Measurements from ENCODE around the gene TANC1.

TANC1 gene

DNA sequence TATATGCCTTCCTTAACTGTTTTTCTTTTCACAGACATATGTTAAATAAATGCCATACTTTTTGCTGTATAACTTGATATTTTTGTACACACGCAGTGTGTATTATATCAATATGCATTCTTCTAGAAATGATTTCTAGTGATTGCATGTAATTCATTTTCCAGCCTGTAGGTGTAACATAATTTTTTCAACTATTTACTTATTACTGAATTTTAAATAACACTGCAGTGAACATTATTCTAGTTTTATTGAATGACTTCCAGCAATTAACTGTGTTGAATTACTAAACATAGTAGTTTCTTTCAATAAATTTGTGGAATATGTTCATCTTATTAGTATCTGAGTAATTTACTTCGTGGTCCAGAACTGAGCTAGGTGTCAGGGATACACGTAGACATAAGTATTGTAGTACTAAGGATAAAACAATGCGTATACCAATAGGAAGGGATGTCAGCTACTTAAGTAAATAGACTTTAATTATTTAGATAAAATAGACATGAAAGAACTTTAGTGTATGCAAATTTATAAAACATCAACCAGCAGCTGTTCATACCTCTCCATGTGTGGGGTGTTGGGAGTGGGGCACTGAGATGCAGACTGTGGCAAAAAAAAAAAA lies 28.0 kb downstream of the TANC1 start:
- no peaks in the 10 kb centered on the region for H3K9me3 Mint-ChIP-seq
- TF ChIP-seq, protein P1, sequence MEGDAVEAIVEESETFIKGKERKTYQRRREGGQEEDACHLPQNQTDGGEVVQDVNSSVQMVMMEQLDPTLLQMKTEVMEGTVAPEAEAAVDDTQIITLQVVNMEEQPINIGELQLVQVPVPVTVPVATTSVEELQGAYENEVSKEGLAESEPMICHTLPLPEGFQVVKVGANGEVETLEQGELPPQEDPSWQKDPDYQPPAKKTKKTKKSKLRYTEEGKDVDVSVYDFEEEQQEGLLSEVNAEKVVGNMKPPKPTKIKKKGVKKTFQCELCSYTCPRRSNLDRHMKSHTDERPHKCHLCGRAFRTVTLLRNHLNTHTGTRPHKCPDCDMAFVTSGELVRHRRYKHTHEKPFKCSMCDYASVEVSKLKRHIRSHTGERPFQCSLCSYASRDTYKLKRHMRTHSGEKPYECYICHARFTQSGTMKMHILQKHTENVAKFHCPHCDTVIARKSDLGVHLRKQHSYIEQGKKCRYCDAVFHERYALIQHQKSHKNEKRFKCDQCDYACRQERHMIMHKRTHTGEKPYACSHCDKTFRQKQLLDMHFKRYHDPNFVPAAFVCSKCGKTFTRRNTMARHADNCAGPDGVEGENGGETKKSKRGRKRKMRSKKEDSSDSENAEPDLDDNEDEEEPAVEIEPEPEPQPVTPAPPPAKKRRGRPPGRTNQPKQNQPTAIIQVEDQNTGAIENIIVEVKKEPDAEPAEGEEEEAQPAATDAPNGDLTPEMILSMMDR (IDR thresholded peaks at IDR 0.05; ENCODE audit: unreplicated experiment in 3 of 3), result peak in 2 of 3 experiments; percentile 20 to 52
- peaks cover 35% of the 10 kb centered on the region for H3K4me1 Mint-ChIP-seq
- no peak overlapping the region for H3K4me3 Mint-ChIP-seq
- H3K27ac Mint-ChIP-seq, result peak overlapping the region; percentile 6 to 45 (median 27)
- peaks cover 4% of the 10 kb centered on the region for H3K36me3 Mint-ChIP-seq (ENCODE audit: low read depth)
- no peaks in the 10 kb centered on the region for H3K27me3 Mint-ChIP-seq (ENCODE audit: low read depth)

DNA sequence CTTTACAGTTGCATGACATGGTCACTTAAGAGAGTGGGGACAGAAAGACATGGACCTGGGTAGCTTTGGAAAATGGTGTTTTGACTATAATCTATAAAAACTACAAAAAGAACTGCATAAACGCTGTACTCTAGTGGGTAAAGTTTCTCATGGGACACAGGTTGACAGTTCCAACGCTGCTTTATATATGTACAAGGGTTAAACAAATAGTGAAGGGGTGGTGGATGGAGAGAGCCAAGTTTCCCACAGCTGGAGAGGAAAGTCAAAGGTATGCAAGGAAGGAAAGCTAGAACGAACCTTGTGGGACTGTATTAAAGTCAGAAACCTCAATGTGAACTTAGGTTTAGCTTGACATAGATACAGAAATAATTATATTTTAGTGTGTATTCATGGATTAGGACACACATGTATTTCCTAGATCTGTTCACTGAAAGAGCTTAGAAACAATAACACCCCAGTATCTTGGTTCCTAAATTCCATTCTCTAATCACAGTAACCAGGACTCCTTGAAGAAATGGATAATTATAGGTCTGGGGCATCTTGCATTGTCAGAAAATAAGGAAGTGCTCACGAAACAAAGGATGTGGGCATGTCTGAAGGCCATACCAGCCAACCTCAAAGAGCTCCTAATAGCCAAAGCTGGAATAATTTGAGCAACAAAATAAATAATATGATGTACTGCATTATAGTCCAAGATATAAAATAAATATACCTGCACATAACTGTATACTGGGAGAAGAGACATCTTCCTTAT lies 28.8 kb downstream of the TANC1 start:
- TF ChIP-seq, protein P1 (IDR thresholded peaks at IDR 0.05; ENCODE audit: unreplicated experiment in 3 of 3), result no peak
- peaks cover 4% of the 10 kb centered on the region for H3K36me3 Mint-ChIP-seq (ENCODE audit: low read depth)
- H3K4me3 Mint-ChIP-seq, result no peak overlapping the region
- H3K27ac Mint-ChIP-seq, result peak overlapping the region; percentile 6 to 45 (median 27)
- H3K27me3 Mint-ChIP-seq (ENCODE audit: low read depth), result no peaks in the 10 kb centered on the region
- H3K9me3 Mint-ChIP-seq, result no peaks in the 10 kb centered on the region
- H3K4me1 Mint-ChIP-seq, result peaks cover 35% of the 10 kb centered on the region

DNA sequence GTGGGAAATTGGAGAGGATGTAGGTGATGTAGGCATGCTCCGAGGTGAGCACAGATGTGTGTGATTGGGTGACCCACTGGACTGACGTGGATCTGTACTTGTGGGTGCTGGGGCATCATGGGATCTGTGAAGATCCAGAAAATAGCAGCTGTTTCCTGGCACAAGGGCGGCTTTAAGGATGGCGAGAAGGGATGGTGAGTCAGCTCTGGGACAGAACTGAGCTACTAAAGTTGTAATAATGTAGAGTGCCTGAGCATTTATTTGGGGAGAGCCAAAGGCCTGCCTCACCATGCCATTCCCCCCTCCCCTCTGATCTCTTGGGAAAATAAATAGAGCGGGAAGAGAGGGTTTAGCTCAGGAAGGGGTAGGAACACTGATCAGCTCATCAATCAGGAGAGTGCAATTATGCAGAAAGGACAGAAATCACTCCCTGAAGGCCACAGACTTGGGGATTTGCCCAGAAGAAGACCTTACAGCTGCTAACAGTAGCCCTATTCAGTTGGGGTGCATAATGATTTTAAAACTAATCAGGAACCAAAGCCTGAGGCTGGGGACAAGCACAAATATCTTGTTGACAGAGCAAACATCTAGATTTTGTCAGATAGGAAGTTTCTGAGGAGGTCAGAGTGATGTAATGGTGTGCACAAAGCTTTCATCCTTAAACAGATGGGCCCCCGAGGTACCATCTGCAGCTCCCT lies 30.3 kb downstream of the TANC1 start:
- H3K27me3 Mint-ChIP-seq (ENCODE audit: low read depth), result no peaks in the 10 kb centered on the region
- H3K36me3 Mint-ChIP-seq (ENCODE audit: low read depth), result peaks cover 19% of the 10 kb centered on the region
- TF ChIP-seq, protein P1 (IDR thresholded peaks at IDR 0.05; ENCODE audit: unreplicated experiment in 3 of 3), result no peak
- peak overlapping the region in 1 of 3 experiments; percentile 21 for H3K4me3 Mint-ChIP-seq
- H3K9me3 Mint-ChIP-seq, result no peaks in the 10 kb centered on the region
- H3K4me1 Mint-ChIP-seq, result peaks cover 29% of the 10 kb centered on the region
- peak overlapping the region in 2 of 3 experiments; percentile 61 to 83 for H3K27ac Mint-ChIP-seq

DNA sequence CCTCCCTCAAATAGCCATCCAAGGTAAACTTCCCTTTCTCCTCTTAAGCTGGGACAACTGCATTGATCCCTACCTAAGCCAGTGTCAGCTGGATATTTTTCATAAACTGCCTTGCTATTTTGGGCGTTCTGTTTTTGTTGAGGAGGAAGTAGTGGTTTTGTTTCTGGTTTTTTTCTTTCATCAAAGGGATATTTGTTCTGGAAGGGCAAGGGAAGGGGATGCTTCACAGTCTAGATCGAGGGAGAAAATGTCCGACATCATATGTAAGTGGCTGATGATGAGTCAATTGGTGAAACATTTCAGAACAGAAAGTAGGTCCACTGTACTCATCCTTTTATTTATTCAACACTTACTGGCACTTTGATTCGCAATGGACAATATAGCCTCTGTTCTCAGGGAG lies 31.0 kb downstream of the TANC1 start:
- Mint-ChIP-seq H3K9me3 (no peaks in the 10 kb centered on the region), H3K27me3 (ENCODE audit: low read depth) (no peaks in the 10 kb centered on the region), H3K4me1 (peaks cover 25% of the 10 kb centered on the region), H3K4me3 (peak overlapping the region in 1 of 3 experiments; percentile 6), H3K36me3 (ENCODE audit: low read depth) (peaks cover 27% of the 10 kb centered on the region), H3K27ac (peak overlapping the region in 1 of 3 experiments; percentile 49)
- TF ChIP-seq, protein P1 (IDR thresholded peaks at IDR 0.05; ENCODE audit: unreplicated experiment in 3 of 3), result no peak

DNA sequence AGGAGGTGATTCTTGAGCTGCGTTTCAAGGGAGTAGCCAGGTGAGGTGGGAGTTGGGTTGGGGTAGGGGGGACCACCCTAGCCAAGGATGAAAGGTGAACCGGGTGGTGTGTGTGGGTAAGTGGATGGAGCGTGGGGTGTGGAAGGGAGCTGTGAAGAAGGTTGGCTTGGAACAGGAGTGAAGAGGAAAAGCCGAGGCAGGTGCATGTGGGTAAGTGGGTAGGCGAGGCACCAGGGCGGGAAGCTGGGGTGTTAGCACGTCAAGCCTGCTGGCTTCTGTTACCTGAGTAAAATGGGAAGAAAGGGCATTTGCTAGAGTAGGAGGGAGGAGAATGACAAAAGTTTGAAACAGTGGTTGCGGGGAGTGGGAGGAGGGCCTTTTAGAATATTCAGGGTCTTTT lies 31.6 kb downstream of the TANC1 start:
- no peak overlapping the region for H3K27ac Mint-ChIP-seq
- no peak overlapping the region for H3K4me3 Mint-ChIP-seq
- H3K4me1 Mint-ChIP-seq, result peaks cover 19% of the 10 kb centered on the region
- peaks cover 33% of the 10 kb centered on the region for H3K36me3 Mint-ChIP-seq (ENCODE audit: low read depth)
- no peaks in the 10 kb centered on the region for H3K9me3 Mint-ChIP-seq
- TF ChIP-seq, protein P1 (IDR thresholded peaks at IDR 0.05; ENCODE audit: unreplicated experiment in 3 of 3), result no peak
- no peaks in the 10 kb centered on the region for H3K27me3 Mint-ChIP-seq (ENCODE audit: low read depth)
